GM18502 (cell line): ENCODE measurements around the gene GFER.
"Not testable (repeated sequence)": the region's sequence is repeated elsewhere in the genome, so short reads cannot be mapped to it uniquely, and the experiment has no call there.

ENCODE experiments used
- ATAC-seq: cut with Tn5 transposase; IDR thresholded peaks from one replicate; pipeline ENCODE4 v1.9.1; 2021; ENCODE audit warnings: mild to moderate bottlenecking; ENCODE audit not compliant: unreplicated experiment, poor library complexity

The GFER gene

DNA sequence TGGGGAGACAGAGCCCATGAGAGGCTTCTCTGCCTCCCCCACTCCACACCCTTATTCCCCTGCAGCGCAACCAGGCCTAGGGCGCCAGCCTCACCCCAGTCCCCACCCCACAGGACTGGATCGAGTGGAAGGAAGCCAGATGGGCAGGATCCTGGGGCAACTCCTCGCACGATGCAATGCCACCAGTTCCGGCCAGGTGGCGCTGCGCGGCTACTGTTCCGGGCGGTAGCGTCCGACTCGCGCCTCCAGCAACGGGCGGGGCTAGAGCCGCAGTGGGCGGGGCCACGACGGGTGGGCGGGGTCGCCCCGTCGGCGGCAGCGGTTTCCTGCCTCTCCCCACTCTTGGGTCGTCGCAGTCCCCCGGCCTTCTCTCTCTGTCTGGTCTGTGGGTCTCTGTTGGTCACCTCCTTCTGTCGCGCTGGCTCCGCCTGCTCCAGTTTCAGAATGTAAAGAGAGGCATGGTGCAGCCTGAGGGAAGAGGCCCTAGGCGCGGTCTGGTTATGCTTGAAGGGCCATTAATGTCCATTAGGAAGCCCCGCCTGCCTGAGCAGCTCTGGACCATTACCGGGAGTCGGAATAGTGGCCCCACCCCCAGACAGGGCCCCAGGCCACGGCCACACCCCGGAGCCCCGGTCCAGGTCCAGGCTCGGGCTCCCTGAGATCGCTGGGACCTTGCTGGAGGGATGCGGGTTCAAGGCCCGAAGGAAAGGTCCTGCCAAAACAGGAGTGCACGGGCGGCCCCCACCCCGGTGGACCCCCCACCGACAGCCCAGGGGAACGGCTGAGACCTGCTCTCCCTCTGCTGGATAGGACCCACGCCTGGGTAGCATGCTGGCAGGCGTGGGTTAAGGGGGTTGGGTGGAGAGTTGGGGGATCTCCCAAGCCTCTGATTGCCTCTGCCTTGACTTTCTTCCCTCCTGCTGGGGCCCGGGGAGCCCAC is 39.4 kb downstream of the GFER start:
- no peak for ATAC-seq

DNA sequence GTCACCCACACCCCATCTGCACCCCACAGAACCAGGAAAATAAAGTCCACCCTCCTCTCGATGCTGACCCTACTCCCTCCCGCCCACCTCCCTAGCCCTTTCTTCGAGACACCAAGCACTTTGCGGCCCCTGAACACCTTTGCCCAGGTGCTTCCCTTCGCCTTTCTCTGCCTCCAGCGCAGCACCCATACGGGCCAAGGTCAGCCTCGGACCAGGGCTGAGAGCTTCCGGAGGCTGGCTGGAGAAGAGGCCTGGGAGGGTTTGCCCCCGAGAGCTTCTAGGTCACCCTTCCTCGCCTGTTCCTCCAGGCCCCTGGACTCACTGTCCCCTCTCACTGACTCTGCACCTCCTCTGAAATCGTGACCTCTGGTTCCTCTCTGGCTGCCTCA is 40.0 kb downstream of the GFER start:
- ATAC-seq = no peak

DNA sequence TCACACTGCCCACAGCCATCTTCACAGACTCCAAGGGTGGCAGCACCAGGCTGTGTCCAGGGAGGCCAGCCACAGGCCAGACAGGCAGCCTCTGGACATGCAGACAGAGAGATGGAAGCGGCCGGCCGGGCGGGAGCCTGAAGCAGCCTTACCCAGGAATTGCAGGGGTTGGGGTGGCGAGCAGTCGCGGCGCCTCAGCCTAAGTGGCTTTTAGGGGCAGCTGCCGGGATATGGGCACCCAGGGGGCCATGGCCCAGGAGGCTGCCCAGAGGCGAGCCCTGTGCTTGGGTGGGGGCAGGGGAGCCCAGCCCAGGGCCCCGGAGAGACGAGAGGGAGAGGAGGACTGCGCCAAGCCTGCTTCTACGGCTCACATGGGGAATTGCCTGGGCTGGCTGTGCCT is 41.3 kb downstream of the GFER start:
- no peak for ATAC-seq

DNA sequence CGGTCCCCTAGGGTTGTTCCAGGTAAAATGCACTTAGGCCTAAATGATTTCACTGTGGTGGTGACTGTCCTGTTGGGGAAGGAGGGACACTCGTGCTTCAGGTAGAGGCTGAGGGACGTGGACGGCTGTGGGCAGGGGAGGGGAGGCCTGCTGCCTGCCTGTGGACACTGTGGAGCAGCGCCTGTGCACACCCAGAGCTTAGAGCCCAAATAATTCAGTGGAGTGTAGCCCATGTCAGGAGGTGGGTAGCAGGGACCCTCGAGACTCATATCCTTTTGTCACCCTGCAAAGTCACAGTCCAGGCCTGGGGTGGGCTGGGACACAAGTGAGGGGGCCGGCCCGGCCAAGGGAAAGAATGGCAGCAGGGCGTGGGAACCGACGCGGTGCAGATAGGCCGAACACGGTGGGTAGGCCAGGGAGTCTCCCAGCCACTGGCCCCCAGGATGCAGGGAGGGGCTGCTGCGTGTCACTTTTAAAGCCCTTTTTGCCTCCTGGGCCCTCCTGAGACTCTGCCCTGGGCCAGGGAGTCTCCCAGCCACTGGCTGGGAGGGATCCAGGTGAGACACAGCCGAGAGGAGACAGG is 42.0 kb downstream of the GFER start:
- no peak for ATAC-seq

DNA sequence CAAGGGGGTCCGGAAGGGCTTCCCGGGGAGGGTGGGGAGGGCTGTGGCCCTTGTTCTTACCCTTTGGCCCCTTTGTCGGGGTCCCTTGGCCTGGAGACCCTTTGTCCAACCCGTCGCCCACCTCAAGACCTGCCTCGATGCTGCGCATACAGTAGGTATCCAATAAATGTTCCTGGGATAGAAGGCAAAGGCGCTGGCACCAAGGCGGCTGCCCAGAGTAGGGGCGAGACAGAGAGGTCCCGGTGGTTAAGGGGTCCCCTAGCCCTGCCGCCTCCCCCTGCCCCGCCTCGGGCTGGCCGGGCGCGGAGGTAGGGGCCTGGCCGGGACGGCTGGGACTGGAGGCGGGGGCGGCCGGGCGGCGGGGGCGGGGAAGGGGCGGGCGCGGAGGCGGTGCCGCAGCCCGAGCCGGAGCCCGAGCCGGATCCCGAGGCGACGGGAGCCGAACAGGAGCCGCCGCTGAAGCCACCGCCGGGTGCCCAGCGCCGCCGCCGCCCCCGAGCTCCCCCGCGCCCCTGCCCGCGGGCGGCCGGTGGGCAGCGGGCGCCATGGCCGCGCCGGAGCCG is 42.5 kb downstream of the GFER start, which contains the start of gene NHERF2:
TSS of gene NHERF2 (plus strand) at position 442 of the 563 bp plus-strand sequence. CDS start at position 546, 104 bp downstream.
- ATAC-seq = no peak

DNA sequence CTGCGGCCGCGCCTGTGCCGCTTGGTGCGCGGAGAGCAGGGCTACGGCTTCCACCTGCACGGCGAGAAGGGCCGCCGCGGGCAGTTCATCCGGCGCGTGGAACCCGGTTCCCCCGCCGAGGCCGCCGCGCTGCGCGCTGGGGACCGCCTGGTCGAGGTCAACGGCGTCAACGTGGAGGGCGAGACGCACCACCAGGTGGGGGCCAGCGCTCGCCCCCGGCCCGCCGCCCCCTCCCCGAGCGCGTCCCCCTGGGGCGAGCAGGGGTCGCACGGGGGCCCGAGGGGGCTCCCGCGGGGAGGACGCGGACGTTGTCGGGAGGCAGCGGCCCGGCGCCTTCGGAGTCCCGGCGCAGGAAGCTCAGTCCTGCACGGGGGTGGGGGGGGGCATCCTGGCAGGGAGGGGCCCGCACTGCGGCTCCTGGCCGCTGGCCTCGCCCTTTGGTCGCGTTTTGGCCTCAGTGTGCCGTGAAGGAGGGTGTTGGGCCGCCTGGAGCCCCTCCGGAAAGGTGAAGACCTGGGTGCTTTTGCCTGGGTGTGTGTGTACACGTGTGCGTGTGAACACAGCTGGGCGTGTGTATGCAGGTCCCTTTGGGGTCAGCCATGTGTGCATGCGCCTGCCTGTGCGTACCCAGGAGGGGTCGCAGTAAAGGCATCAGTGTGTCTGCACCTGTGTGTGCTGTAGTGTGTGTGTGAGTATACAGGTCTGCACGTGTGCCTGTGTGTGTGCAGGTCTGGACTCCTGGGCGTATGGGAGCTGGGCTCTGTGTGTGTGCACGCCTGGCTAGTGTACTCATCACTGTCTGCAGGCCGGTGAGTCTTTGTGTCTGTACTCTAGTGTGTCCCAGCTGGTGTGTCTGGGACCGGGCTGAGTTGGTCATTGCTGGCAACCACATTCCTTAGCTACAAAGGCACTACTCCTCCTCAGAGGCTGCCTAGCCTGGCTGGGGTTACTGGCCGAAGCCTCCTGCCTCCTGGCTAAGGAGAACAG is 43.3 kb downstream of the GFER start:
- ATAC-seq = no peak

DNA sequence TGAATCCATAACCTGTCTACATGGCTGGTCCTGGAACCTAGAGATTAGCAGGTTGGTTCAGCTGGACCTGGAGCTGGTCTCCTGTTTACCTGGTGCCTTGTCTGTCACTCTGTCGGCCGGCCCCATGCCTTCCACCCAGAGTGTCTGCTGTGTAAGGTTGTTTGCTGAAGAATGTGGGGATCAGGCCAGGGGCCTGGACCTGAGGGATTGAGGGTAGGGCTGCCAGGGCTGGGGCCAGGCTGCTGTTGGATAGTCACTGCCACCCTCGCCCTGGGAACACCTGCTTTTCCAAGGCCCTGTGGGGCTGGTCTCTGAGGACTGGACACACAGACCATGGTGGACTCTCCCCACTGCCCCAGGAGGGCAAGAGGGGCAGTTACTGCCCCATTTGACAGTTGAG is 44.2 kb downstream of the GFER start:
- ATAC-seq = no peak

DNA sequence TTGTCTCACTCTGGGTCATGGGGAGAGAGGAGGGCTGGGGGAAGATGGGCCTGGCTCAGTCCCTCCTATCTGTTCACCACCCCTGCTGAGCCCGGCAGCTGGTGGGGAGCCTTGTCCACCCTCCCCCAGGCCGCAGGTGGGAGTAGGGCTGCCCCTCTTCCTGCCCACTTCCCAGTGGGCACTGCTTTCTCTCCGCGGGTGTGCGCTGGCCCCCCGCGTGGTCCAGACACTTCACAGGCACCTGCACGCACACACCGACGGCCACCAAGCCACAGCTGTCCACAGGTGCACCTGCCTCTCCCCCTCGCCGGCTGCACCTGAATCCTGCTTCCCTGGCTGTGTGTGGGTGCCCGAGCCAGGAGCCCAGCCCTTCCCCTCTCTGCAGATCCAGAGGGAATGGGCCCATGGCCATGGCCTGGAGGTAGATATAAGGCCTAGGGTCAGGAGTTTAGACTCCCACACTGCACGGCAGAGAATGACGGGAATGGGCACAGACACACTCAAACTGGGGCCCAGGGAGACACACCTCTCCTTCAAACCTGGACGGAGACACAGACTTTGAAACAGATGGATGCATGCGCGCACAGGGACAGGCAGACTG is 44.7 kb downstream of the GFER start:
- no peak for ATAC-seq

DNA sequence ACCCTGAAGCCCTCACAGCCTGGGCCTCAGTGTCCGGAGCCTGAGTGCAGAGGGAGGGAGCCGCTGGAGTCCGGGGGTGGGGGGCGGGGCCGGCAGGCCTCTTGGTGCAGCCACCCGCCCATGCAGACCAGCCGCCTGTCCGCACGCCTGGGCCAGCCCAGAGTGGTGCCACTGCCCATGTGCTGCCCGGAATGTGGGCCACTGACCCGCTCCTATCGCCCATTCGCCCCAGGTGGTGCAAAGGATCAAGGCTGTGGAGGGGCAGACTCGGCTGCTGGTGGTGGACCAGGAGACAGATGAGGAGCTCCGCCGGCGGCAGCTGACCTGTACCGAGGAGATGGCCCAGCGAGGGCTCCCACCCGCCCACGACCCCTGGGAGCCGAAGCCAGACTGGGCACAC is 45.4 kb downstream of the GFER start:
- no peak for ATAC-seq

DNA sequence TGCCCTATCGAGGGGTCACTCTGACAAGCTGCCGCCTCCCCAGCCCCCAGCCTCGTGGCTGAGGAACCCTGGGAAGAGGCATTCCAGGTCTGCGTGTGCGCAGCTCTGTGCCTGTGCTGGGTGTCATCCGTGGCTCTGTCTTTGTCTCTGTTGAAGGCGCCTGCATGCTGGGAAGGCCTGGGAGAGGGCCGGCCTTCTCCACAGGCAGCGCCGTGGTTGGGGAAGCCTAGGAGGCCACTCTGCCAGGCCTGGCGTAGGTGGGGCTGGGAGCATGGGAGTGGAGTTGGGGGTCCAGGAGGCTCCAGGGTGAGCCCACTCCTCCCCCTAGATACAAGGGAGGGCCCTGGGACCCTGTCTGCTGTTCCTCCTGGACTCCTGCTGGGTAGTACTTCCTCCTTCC is 46.0 kb downstream of the GFER start:
- ATAC-seq = no peak

DNA sequence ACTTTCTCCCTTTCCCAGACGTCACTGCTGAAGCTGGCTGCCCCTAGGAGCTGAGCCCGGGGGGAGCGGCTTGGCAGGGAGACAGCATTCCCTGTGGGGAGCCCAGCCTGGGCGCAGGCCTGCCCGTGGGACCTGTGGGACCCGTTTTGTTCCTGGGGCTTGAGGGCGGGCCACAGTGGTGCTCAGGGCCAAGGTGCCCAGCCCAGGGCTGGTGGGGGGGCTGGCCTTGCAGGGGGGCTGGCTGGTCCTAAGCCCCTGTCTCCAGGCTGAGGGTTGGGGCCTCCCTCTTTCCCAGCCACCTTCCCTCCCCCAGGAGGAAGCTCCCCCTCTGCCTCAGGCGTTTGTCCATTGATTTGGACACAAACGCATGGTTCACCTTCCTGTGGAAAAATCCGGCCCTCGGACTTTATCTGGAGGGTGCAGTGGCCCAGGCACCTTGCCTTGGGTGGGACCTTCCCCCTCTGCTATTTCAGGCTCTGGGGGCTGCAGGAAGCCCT is 47.1 kb downstream of the GFER start:
- ATAC-seq = no peak

DNA sequence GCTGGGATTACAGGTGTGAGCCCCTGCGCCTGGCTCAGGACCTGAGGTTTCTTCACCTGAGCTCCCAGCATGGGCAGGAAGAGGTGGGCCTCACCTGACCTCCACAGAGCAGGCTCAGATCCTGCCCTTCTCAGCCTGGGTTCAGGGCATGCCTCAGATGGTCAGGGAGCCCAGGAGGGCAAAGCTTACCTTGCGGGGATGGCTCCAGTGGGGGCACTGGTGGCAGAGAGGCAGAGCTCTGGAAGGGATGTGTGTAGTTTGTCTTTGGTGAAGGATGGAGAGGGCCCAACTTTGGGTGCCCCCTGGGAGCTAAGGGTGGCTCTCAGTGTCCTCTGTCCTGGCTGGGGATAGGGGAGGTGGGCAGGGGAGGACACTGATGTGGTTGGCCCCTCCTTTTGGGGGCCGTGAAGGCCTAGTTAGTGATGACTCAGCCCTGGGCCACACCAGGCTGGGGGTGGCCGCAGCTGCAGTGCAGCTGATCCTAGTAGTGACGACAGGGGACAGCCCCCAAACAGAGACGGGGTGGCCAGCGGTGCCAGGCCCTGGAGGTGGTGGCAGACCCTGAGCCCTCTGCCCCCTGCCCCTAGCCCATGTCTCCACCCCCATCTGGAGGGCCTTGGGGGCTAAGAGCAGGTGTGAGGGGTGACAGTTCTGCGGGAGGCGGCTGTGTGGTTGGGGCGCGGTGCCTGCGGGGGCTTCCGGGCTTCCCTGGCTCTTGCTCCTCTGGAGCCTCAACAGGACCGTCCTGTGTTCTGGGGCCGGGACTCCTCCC is 48.5 kb downstream of the GFER start:
- ATAC-seq = no peak

DNA sequence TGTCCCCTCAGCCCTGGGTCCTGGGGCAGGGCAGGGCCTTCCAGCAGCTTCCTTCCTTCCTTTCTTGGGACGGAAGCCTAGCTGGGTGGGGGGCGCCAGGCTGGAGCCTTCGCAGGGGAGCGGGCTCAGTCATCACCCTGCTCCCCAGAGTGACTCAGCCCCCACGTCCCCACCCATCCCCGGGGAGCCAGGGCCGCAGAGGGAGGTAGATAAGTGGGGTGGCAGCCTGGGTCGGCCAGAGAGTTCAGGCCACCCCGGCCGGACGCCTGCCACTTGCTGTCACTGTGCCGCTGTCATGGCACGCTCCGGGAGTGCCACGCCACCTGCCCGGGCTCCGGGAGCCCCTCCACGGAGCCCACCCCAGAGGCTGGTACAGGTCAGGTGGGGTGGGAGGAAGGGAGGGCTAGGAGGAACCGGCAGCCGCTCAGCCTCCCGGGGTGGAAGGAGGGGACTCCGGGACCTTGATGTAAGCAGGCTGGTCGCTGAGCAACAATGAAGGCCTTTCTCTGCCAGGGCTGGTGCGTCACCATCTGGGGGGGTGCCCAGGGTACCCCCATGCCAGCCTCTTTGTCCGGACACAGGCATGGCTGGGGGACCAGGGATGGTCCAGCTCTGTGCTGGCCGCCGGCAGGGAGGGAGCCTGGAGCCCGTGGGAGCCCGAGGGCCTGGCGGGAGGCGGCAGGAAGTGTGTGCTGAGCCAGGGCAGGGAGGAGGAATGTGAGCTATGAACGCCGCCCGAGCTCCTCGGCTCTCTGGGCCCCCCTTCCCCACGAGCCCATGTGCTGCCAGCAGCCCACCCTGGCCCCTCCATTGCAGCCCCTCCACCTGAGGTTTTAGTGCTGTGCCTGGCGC is 49.3 kb downstream of the GFER start:
- no peak for ATAC-seq

DNA sequence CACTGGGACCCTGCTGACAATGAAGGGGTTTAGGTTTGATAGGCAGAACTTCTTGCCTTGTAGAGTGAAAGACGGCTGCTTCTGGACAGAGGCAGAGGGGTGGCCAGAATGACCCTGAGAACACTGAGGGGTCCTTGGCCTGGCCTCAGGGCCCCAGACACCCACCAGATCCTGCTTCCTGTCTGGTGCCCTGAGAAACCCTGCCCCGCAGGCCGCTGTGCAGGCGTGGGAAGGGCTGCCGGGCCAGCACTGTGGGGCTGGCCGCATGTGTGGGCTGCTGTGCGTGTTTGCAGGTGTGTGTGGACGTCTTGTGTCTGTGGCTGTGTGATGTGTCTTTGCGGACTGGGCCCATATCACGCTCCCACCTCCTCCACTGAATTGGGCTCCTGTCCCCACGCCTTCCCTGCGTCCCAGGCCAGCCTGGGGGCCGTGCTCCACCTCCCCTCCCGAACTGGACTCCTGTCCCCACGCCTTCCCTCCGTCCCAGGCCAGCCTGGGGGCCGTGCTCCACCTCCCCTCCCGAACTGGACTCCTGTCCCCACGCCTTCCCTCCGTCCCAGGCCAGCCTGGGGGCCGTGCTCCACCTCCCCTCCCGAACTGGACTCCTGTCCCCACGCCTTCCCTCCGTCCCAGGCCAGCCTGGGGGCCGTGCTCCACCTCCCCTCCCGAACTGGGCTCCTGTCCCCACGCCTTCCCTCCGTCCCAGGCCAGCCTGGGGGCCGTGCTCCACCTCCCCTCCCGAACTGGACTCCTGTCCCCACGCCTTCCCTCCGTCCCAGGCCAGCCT is 50.1 kb downstream of the GFER start:
- not testable (repeated sequence) for ATAC-seq

DNA sequence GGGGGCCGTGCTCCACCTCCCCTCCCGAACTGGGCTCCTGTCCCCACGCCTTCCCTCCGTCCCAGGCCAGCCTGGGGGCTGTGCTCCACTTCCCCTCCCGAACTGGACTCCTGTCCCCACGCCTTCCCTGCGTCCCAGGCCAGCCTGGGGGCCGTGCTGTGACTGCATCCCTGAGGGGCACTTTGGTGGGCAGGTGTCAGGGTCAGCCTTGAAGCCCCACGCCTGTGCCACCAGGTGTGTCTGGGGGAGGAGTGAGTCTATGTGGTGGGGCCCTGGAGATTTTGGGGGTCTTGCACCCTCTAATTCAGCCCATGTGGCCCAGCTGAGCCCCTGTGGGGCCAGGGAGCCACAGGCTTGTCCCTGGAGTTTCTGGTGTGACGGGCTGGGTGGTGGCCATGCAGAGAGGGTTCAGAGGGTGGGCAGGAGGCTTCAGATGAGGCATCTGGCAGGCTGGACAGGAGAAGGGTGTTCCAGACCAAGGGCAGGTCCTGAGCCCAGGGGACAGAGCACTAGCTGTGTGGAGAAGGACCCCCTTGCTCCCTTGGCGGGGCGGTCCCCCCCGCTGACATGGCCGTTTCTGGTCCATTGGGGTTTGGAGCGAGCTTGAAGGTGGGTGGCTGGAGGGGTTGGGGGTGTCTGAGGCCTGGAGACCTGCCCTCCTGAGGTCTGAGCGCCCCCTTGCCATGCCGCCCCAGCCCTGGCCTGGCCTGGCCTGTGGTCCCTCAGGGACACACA is 50.9 kb downstream of the GFER start:
- ATAC-seq = no peak

DNA sequence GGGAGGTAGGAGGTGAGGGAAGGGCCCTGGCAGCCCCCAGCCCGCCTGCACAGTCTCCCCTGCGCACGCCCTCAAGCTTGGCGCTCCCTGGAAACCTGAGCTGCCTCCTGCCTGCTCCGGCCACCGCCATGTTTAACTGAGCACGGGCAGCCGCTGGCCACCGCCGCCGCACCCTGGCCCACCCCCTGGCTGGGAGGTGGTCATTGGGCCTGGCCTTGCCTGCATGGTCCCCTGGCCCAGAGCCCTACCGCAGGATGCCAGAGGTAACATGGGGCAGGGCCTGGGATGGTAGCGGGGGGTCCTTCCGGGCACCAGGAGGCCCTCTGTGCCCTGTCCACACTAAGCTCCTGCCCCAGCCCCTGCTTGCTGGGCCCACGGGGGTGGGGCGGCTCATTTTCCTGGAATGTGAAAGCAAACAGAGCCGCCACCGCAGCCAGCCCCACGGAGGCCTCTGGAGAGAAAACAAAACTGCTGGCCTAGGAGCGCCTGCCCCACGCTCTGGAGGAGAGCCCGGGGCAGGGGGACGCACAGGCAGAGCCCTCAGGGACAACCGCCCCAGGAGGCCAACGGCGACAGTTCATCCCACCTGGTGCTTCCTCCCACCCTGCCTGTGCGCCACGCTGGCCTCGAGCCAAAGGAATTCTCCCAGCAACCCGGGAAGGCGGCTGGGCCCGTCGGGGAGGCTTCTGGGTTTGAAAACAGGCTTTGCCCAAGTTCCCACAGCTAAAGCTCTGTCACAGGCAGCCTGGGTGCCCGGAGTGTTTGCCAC is 51.6 kb downstream of the GFER start:
- no peak for ATAC-seq
